Measurements from ENCODE around the gene DUSP16.

- no peak for TF ChIP-seq POLR2AphosphoS5 (IDR thresholded peaks at IDR 0.05; ENCODE audit: low read depth, low read length)
- no peak for TF ChIP-seq POLR2A (IDR thresholded peaks at IDR 0.05; ENCODE audit: low read depth, low read length)
- TF ChIP-seq PAX5 (IDR thresholded peaks at IDR 0.05; ENCODE audit: insufficient read depth, low read length, severe bottlenecking): no peak
- no peak for TF ChIP-seq TAF1 (IDR thresholded peaks at IDR 0.05; ENCODE audit: low read depth, low read length)
- no peak for TF ChIP-seq SPI1 (IDR thresholded peaks at IDR 0.05; ENCODE audit: low read depth, low read length)
- TF ChIP-seq POU2F2 (IDR thresholded peaks at IDR 0.05; ENCODE audit: low read depth, low read length): no peak
These were observed 30.3 kb upstream of the DUSP16 start for GRCh38 chr12:12592930-12593329.
